Activated naive CD4-positive, alpha-beta T cell treated with anti-CD3 and anti-CD28 coated beads, Interleukin-2, amount 10 ng/mL, durations not matched to agents 5 hours and 36 hours (primary cell): ENCODE measurements around the gene CTNNAL1. TPM values are rescaled to one million over a fixed set of nuclear protein-coding genes. Genes with fewer than 3 reads are reported as not detected.

Experiments used
- microRNA-seq: library from miRNA; unstranded; fragments of <30 nt; microRNA quantifications from one replicate; pipeline ENCODE4 v1.2.0, GENCODE V29; 2022; ENCODE audit warnings: borderline microRNAs expressed, borderline replicate concordance
- total RNA-seq, 2 experiments: library from RNA; stranded (reverse); gene quantifications; one replicate each; pipeline ENCODE4 v1.2.3, GENCODE V29; 2021

CTNNAL1 gene, protein sequence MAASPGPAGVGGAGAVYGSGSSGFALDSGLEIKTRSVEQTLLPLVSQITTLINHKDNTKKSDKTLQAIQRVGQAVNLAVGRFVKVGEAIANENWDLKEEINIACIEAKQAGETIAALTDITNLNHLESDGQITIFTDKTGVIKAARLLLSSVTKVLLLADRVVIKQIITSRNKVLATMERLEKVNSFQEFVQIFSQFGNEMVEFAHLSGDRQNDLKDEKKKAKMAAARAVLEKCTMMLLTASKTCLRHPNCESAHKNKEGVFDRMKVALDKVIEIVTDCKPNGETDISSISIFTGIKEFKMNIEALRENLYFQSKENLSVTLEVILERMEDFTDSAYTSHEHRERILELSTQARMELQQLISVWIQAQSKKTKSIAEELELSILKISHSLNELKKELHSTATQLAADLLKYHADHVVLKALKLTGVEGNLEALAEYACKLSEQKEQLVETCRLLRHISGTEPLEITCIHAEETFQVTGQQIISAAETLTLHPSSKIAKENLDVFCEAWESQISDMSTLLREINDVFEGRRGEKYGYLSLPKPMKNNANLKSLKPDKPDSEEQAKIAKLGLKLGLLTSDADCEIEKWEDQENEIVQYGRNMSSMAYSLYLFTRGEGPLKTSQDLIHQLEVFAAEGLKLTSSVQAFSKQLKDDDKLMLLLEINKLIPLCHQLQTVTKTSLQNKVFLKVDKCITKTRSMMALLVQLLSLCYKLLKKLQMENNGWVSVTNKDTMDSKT
- total RNA-seq: 10 to 100 TPM; 13.3 to 13.5 TPM

DNA sequence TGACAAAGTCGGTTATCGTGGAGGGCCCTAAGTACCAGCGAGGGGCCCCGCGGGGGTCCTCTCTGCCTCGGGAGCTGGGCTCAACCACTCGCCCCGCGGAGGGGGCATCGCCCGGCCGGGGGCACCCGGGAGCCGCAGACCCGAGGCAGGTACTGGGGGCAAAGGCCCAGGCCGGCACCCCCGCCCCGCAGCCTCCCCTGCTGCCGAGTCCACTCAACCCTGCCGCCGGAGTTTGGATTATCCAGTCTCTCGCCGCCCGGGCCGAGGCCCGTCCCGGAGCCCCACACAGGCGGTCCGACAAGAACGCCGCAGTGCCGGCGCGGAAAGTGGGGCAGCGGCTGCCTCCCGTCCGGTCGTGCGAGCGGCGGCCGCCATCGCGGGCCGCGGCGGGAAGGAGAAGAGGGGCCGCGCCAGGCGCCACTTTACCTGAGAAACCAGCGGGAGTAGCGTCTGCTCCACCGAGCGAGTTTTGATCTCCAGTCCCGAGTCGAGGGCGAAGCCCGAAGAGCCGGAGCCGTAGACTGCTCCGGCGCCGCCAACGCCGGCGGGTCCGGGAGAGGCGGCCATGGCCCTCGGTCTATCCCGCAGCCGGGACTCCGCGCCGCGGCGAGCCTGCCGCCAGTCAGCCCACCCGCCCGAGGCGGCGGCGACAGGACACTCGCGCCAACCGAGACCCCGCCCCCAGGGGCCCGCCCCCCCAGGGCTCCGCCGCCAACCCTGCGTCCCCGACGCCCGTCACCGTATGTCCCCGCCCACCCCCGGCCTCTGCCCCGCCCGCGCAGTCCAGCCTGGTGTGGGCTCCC lies at the start of gene CTNNAL1:
Gene CTNNAL1, minus strand, starts transcription at position 624 of the 803 bp plus-strand sequence. Its CDS starts 57 bp downstream, at position 567.

DNA sequence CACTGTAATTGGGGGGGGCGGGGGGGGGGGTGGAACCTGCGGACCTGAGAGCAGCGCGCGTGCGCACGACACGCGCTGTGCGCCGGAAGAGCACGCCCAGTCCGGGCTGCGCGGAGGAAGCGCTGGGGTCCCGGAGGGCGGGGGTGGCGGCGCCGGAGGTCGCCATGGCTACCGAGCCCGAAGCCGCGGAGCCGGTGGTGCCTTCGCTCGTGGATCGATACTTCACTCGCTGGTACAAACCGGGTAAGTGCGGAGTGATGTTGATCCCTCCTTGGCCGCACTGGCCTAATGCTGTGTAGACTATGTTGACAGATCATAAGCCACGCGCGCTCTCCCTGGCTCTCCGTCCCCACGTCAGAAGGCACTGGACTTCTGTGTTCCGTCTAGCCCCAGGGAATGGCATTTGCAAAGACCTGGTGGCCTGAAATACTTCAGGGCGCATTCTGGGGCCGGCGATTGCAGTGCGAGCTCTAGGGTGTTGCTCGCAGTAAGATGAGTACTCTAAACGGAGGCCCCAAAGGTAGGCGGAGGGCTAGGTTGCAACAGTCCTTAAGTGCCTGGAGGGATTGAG lies 78.9 kb downstream of the CTNNAL1 start, which contains the start of gene ABITRAM:
Gene ABITRAM, plus strand, starts transcription at position 78 of the 571 bp plus-strand sequence. Its CDS starts 87 bp downstream, at position 165.

DNA sequence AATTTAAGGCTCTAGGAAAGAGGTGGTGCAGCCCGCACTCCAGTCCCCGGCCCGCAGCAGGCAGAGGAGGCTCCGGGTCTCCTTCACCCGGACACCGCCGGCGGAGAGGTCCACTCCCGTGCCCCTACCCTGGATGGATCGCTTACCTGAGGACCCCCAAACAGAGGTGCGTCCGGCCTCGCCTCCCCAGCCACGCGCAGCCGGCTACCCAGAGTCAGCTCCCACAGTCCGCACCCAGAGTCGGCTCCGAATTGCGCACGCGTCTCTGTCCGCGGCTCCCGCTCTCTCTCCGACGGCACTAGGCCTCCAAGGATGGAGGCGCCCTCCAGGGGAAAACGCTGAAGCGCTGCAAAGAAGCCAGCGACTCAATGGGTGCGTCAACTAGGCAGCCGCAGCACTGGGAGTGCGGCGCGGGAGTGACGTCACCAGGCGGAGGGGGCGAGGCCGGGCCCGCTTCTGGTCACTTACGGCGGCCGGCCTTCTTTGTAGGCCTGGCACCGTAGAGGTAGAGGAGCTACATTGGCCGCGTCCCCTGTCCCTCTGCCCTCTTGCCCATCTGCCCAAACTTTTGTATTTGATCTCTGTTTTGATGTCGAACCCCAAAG lies 79.5 kb downstream of the CTNNAL1 start, which contains the start of gene ELP1:
Gene ELP1, minus strand, starts transcription at position 407 of the 605 bp plus-strand sequence. CDS start 2,978 bp downstream, outside the sequence.

Small RNAs within 50 kb of the gene (microRNA-seq; reads per million reads assigned to microRNA genes)
- 173 reads per million, percentile 76 among the genes with 10 or more reads in this experiment for gene MIR32

Other genes with a start within 250 kb of the CTNNAL1 start
- gene ACTL7B, start 157.5 kb downstream of the CTNNAL1 start, total RNA-seq: under 1 TPM in 1 of 2 experiments, not detected in 1; 0.10 TPM
- not detected for gene ACTL7A, start 151.2 kb downstream of the CTNNAL1 start, total RNA-seq
- gene ELP1, start 79.4 kb downstream of the CTNNAL1 start, total RNA-seq: 10 to 100 TPM; 22.1 to 24.3 TPM
- 10 to 100 TPM in 1 of 2 experiments, 1 to 10 TPM in 1; 9.9 to 11.6 TPM for gene ABITRAM, start 79.1 kb downstream of the CTNNAL1 start, total RNA-seq
- 10 to 100 TPM; 29.8 to 31.2 TPM for gene TMEM245, start 106.4 kb upstream of the CTNNAL1 start, total RNA-seq
- not detected for gene FRRS1L, start 153.8 kb upstream of the CTNNAL1 start, total RNA-seq